HG03135 (cell line): ENCODE measurements around the gene KRTAP10-3.

Source experiments
- ATAC-seq: cut with Tn5 transposase; IDR thresholded peaks from one replicate; pipeline ENCODE4 v1.9.1; 2021; ENCODE audit warnings: mild to moderate bottlenecking, moderate library complexity; ENCODE audit not compliant: unreplicated experiment

KRTAP10-3 gene

DNA sequence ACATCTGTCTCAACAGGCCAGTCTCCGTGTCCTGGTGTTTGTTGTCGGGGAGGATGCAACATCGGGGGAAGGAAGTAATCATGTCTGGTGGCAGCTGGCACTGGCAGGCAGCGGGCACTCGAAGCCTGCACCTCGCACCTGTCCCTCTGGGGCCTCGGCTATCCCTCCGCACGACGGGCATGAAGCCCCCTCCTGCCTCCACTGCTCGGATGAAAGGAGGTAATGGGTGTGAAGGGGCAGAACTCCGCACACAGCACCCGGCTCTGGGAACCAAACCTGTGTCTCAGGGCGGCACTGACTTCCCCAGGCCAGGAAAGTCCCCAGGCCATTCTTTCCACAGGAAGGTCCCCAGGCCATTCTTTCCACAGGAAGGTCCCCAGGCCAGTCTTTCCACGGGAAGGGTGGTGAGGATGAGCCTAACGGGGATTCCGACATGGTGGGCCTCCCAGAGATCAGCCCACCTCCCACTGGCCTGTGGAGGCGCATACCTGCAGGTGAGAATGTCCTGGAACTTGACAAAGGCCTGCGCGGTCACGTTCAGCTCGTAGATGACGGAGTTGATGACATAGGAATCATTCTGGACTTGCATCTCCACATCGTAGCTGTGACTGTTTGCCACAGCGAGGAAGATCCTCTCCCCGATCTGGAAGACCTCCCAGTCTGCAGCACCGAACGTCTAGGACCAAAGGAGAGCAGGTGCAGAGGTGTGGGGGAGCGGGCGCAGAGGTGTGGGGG is 49.7 kb downstream of the KRTAP10-3 start:
- ATAC-seq: no peak

DNA sequence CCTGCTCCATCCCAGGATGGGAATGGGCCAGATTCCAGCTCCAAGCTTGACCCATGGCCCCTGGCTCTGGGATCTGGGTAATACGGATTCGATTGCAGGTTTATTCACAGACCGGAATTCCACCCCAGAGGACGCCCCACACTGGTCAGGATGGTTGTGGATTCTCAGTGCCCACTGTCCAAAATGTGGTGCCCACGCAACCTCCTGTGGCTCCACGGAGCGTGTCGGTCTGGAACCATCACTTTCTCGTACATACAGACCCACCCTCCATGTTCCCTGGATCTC is 50.2 kb downstream of the KRTAP10-3 start:
- ATAC-seq: no peak
